ENCODE data around the gene C9orf40. TPM values are rescaled to one million over a fixed set of nuclear protein-coding genes. Genes with fewer than 3 reads are reported as not detected.
A peak's percentile ranks its signal among the peaks of the same experiment; 100 is the strongest.

C9orf40 gene, protein sequence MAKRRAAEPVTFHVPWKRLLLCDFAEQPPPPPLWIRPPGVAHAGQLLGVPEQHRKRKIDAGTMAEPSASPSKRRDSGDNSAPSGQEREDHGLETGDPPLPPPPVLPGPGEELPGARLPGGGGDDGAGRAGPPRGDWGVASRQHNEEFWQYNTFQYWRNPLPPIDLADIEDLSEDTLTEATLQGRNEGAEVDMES
- 11.0 TPM for polyA plus RNA-seq (2013, experiment 1 of 2)
- polyA plus RNA-seq (2013, experiment 2 of 2) = 11.3 TPM

DNA sequence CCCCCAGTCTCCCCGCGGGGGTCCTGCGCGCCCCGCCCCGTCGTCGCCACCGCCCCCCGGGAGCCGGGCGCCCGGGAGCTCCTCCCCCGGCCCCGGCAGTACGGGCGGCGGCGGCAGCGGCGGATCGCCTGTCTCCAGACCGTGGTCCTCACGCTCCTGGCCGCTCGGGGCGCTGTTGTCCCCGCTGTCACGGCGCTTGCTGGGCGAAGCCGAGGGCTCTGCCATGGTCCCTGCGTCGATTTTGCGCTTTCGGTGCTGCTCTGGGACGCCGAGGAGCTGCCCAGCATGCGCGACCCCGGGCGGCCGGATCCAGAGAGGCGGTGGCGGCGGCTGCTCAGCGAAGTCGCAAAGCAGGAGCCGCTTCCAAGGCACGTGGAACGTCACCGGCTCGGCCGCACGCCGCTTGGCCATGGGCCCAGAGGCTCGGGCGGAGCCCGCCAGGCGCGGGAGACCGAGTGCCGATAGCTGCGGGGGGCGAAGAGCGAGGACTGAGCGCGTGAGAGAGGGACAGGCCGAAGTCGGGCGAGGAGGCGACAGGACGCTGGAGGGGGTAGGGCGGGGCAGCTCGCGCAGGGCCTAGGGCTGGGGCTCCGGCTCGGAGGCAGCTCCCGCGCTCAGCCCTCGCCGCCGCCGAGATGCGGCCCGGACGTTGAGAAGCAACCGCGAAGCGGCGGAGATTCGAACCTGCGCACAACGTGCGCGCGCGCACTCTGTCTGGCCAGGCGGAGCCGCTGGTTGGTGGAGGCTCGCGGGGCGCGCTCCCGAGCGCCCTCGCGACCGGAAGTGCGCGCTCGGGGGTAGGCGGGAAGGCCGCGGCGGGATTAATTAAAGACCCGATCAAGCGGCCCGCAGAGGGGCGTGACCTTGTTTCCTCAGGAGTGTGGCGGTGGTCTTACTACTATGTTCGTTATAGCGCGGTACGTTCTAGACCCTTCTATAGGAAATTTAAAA is at the start of gene C9orf40:
Gene C9orf40 (minus strand): TSS at position 712 of the 951 bp plus-strand sequence. CDS start 301 bp downstream, at position 411.
- H3K36me3 ChIP-seq (ENCODE audit: control insufficient read depth, insufficient read depth, low read length) = no peaks in the 10 kb centered on the region
- 3 to 5% methylated on average over 81 to 115 of the region's 125 CpGs for WGBS, 2 experiments (ENCODE audit: insufficient coverage in 2 of 2)
- no peaks in the 10 kb centered on the region for H3K9me3 ChIP-seq (ENCODE audit: control insufficient read depth, low read length)
- H3K27ac ChIP-seq (ENCODE audit: low read depth, low read length, severe bottlenecking) = peak within 1 kb of the TSS; percentile 58
- H3K4me3 ChIP-seq (ENCODE audit: extremely low read depth, insufficient read depth, low read length, poor library complexity, severe bottlenecking) = peak within 1 kb of the TSS; percentile 70
- H3K4me1 ChIP-seq (ENCODE audit: control insufficient read depth, insufficient read depth, low read length, poor library complexity, severe bottlenecking) = no peaks in the 10 kb centered on the region

GRCh38 chr9:75001719-75002421 is 49.2 kb upstream of the C9orf40 start:
- H3K4me1 ChIP-seq (ENCODE audit: control insufficient read depth, insufficient read depth, low read length, poor library complexity, severe bottlenecking) = no peaks in the 10 kb centered on the region
- peak overlapping the region; percentile 42 for H3K27ac ChIP-seq (ENCODE audit: low read depth, low read length, severe bottlenecking)
- WGBS, 2 experiments (ENCODE audit: insufficient coverage in 2 of 2) = 100% methylated on average over 1 to 2 of the region's 4 CpGs
- no peak overlapping the region for H3K4me3 ChIP-seq (ENCODE audit: extremely low read depth, insufficient read depth, low read length, poor library complexity, severe bottlenecking)
- H3K36me3 ChIP-seq (ENCODE audit: control insufficient read depth, insufficient read depth, low read length) = peaks cover 13% of the 10 kb centered on the region
- peaks cover under 1% of the 10 kb centered on the region for H3K9me3 ChIP-seq (ENCODE audit: control insufficient read depth, low read length)

GRCh38 chr9:75000835-75001234 is 48.1 kb upstream of the C9orf40 start:
- no peaks in the 10 kb centered on the region for H3K9me3 ChIP-seq (ENCODE audit: control insufficient read depth, low read length)
- H3K4me1 ChIP-seq (ENCODE audit: control insufficient read depth, insufficient read depth, low read length, poor library complexity, severe bottlenecking) = no peaks in the 10 kb centered on the region
- H3K4me3 ChIP-seq (ENCODE audit: extremely low read depth, insufficient read depth, low read length, poor library complexity, severe bottlenecking) = no peak overlapping the region
- H3K27ac ChIP-seq (ENCODE audit: low read depth, low read length, severe bottlenecking) = no peak overlapping the region
- H3K36me3 ChIP-seq (ENCODE audit: control insufficient read depth, insufficient read depth, low read length) = peaks cover 15% of the 10 kb centered on the region
- 91 to 100% methylated on average over 2 of the region's 2 CpGs for WGBS, 2 experiments (ENCODE audit: insufficient coverage in 2 of 2)

DNA sequence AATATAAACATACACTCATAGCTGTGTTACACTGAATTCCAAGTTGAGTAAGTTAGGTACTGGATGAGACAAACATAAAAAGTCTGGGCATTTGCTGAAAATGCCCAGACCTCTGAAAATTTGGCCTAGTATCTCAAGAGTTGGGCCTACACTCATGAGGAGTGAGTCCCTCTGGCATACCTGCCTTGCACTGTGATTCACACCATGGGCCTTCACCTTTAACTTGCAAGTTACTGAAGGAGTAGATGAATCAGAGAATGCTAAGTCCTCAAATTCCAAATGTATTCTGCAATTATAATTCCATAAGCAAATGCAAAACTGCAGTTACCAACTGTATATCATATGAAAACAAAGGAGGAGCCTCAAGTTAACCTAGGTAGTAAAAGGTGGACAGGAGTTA is 32.3 kb upstream of the C9orf40 start:
- H3K36me3 ChIP-seq (ENCODE audit: control insufficient read depth, insufficient read depth, low read length) = peaks cover 4% of the 10 kb centered on the region
- H3K4me3 ChIP-seq (ENCODE audit: extremely low read depth, insufficient read depth, low read length, poor library complexity, severe bottlenecking) = no peak overlapping the region
- H3K27ac ChIP-seq (ENCODE audit: low read depth, low read length, severe bottlenecking) = no peak overlapping the region
- H3K4me1 ChIP-seq (ENCODE audit: control insufficient read depth, insufficient read depth, low read length, poor library complexity, severe bottlenecking) = no peaks in the 10 kb centered on the region
- H3K9me3 ChIP-seq (ENCODE audit: control insufficient read depth, low read length) = no peaks in the 10 kb centered on the region

DNA sequence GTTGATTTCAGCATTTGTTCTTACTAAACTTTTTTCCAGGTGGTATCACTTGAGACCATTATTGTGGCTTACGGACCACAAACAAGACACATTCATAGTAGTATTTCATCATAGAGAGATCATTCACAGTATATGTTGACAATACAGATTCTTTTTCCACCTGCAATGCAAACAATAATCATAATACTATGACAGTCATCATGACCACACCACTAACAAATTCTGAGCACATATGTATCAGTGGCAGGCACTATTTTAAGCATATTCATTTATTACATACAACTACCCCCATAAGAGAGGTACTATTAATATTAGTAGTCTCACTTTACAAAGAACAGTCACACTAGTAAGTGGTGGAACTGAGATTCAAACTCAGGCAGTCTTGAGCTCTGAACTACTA is 31.0 kb upstream of the C9orf40 start:
- WGBS, 2 experiments (ENCODE audit: insufficient coverage in 2 of 2) = no CpG with 5 or more reads among the region's 1 CpG
- H3K27ac ChIP-seq (ENCODE audit: low read depth, low read length, severe bottlenecking) = no peak overlapping the region
- H3K4me1 ChIP-seq (ENCODE audit: control insufficient read depth, insufficient read depth, low read length, poor library complexity, severe bottlenecking) = no peaks in the 10 kb centered on the region
- H3K36me3 ChIP-seq (ENCODE audit: control insufficient read depth, insufficient read depth, low read length) = peaks cover 7% of the 10 kb centered on the region
- H3K4me3 ChIP-seq (ENCODE audit: extremely low read depth, insufficient read depth, low read length, poor library complexity, severe bottlenecking) = no peak overlapping the region
- H3K9me3 ChIP-seq (ENCODE audit: control insufficient read depth, low read length) = no peaks in the 10 kb centered on the region

- no peaks in the 10 kb centered on the region for H3K9me3 ChIP-seq (ENCODE audit: control insufficient read depth, low read length)
- H3K27ac ChIP-seq (ENCODE audit: low read depth, low read length, severe bottlenecking) = no peak overlapping the region
- H3K4me3 ChIP-seq (ENCODE audit: extremely low read depth, insufficient read depth, low read length, poor library complexity, severe bottlenecking) = no peak overlapping the region
- H3K4me1 ChIP-seq (ENCODE audit: control insufficient read depth, insufficient read depth, low read length, poor library complexity, severe bottlenecking) = no peaks in the 10 kb centered on the region
- peaks cover 10% of the 10 kb centered on the region for H3K36me3 ChIP-seq (ENCODE audit: control insufficient read depth, insufficient read depth, low read length)
- 100% methylated on average over 1 of the region's 4 CpGs for WGBS, 2 experiments (ENCODE audit: insufficient coverage in 2 of 2)
These were observed 27.1 kb upstream of the C9orf40 start for GRCh38 chr9:74979844-74980243.

GRCh38 chr9:74977287-74977686 is 24.6 kb upstream of the C9orf40 start:
- 93 to 94% methylated on average over 2 to 3 of the region's 4 CpGs for WGBS, 2 experiments (ENCODE audit: insufficient coverage in 2 of 2)
- Histone ChIP-seq H3K4me1 (ENCODE audit: control insufficient read depth, insufficient read depth, low read length, poor library complexity, severe bottlenecking) (no peaks in the 10 kb centered on the region), H3K27ac (ENCODE audit: low read depth, low read length, severe bottlenecking) (no peak overlapping the region), H3K4me3 (ENCODE audit: extremely low read depth, insufficient read depth, low read length, poor library complexity, severe bottlenecking) (no peak overlapping the region), H3K9me3 (ENCODE audit: control insufficient read depth, low read length) (no peaks in the 10 kb centered on the region), H3K36me3 (ENCODE audit: control insufficient read depth, insufficient read depth, low read length) (peaks cover 6% of the 10 kb centered on the region)

DNA sequence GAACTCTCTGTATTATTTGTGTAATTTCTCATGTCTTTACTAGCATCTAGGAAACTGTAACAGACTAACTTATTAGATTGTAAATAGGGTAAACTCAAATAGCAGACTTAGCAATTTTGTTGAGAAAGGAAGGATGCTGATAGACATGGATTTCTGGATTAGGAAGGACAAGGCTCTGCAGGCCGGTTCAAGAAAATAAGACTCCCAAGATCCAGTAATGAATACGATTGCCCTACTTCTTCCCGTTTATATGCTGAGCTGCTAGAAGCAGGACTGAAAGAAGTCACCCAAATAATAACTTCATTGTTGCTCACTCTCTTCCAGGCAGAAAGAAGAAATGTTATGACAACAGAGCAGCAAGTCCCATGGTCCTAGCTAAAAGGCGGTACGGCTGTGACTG is 22.8 kb upstream of the C9orf40 start:
- 91 to 98% methylated on average over 3 to 5 of the region's 5 CpGs for WGBS, 2 experiments (ENCODE audit: insufficient coverage in 2 of 2)

GRCh38 chr9:74974558-74974957 is 21.8 kb upstream of the C9orf40 start:
- H3K36me3 ChIP-seq (ENCODE audit: control insufficient read depth, insufficient read depth, low read length) = peaks cover 3% of the 10 kb centered on the region
- H3K9me3 ChIP-seq (ENCODE audit: control insufficient read depth, low read length) = no peaks in the 10 kb centered on the region
- no peak overlapping the region for H3K27ac ChIP-seq (ENCODE audit: low read depth, low read length, severe bottlenecking)
- no peaks in the 10 kb centered on the region for H3K4me1 ChIP-seq (ENCODE audit: control insufficient read depth, insufficient read depth, low read length, poor library complexity, severe bottlenecking)
- 100% methylated on average over 1 of the region's 1 CpG for WGBS, 2 experiments (ENCODE audit: insufficient coverage in 2 of 2)
- H3K4me3 ChIP-seq (ENCODE audit: extremely low read depth, insufficient read depth, low read length, poor library complexity, severe bottlenecking) = no peak overlapping the region

More for the DNA sequence above, 22.8 kb upstream of the C9orf40 start:
- H3K27ac ChIP-seq (ENCODE audit: low read depth, low read length, severe bottlenecking) = no peak overlapping the region
- H3K4me3 ChIP-seq (ENCODE audit: extremely low read depth, insufficient read depth, low read length, poor library complexity, severe bottlenecking) = no peak overlapping the region
- no peaks in the 10 kb centered on the region for H3K4me1 ChIP-seq (ENCODE audit: control insufficient read depth, insufficient read depth, low read length, poor library complexity, severe bottlenecking)
- H3K36me3 ChIP-seq (ENCODE audit: control insufficient read depth, insufficient read depth, low read length) = peaks cover 6% of the 10 kb centered on the region
- H3K9me3 ChIP-seq (ENCODE audit: control insufficient read depth, low read length) = no peaks in the 10 kb centered on the region

DNA sequence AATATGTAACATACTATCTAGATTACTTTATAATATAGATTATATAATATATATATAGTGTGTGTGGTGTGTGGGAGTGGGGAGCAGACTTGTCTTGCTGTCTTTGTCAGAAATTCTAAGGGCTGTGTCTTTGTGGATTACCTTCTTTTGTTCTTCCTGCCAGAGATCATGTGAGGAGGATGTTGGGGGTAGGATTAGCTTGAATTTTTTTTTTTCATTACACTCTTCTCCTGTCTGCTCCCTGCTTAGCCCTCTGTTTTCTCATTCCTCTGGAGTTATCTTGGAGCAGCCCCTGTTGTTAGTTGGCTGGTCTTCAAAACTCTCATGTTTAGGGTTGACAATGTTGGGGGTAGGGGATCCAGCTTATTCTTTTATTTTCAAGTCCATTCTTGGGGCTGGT is 21.0 kb upstream of the C9orf40 start:
- Histone ChIP-seq H3K9me3 (ENCODE audit: control insufficient read depth, low read length) (no peaks in the 10 kb centered on the region), H3K27ac (ENCODE audit: low read depth, low read length, severe bottlenecking) (no peak overlapping the region), H3K4me3 (ENCODE audit: extremely low read depth, insufficient read depth, low read length, poor library complexity, severe bottlenecking) (no peak overlapping the region), H3K36me3 (ENCODE audit: control insufficient read depth, insufficient read depth, low read length) (peaks cover 3% of the 10 kb centered on the region), H3K4me1 (ENCODE audit: control insufficient read depth, insufficient read depth, low read length, poor library complexity, severe bottlenecking) (no peaks in the 10 kb centered on the region)

Measured in mesodermal cell (in vitro differentiated cells).